BJ (cell line): ENCODE measurements around the gene DRD3. TPM values are rescaled to one million over a fixed set of nuclear protein-coding genes. Genes with fewer than 3 reads are reported as not detected.

Experiments
- CTCF ChIA-PET: fragments of 350-600 bp; formaldehyde crosslinking; extraction: SDS; loops from one replicate; lab custom pipeline; 2021; ENCODE audit warnings: antibody characterized with exemption, inconsistent platforms; lab: Yijun Ruan, JAX
- POLR2A ChIA-PET: fragments of 300-600 bp; sonication (Branson Sonifier 250); formaldehyde crosslinking; extraction: SDS; loops from one replicate; lab custom pipeline; 2021; ENCODE audit warnings: antibody characterized with exemption; lab: Charles Lee
- DNase-seq: peaks from one replicate; pipeline ENCODE4 v3.0.0-alpha.2; 2011; ENCODE audit warnings: low read depth
- H3K27me3 ChIP-seq: 2 replicates; pipeline ENCODE4 v1.6.0; 2011; ENCODE audit warnings: low read length; ENCODE audit not compliant: control insufficient read depth, insufficient read depth
- H3K36me3 ChIP-seq: 2 replicates; pipeline ENCODE4 v1.5.1; 2011; ENCODE audit warnings: low read length; ENCODE audit not compliant: control insufficient read depth, insufficient read depth
- H3K4me3 ChIP-seq: 2 replicates; pipeline ENCODE4 v1.5.1; 2011; ENCODE audit warnings: low read depth, mild to moderate bottlenecking, control low read depth, low read length
- polyA plus RNA-seq: library from polyadenylated mRNA; depleted of rRNA; stranded (reverse); fragments of >200 nt; gene quantifications from 2 replicates; pipeline ENCODE4 v1.2.3, GENCODE V29; 2011
- TF ChIP-seq, protein P1 (sequence below): IDR thresholded peaks from 2 replicates; pipeline ENCODE4 v1.5.1; 2011; ENCODE audit warnings: low read depth, mild to moderate bottlenecking, control low read depth, inconsistent platforms, low read length, moderate library complexity; ENCODE audit not compliant: insufficient read depth

The DRD3 gene
- polyA plus RNA-seq, 1 experiment, result not detected

DNA sequence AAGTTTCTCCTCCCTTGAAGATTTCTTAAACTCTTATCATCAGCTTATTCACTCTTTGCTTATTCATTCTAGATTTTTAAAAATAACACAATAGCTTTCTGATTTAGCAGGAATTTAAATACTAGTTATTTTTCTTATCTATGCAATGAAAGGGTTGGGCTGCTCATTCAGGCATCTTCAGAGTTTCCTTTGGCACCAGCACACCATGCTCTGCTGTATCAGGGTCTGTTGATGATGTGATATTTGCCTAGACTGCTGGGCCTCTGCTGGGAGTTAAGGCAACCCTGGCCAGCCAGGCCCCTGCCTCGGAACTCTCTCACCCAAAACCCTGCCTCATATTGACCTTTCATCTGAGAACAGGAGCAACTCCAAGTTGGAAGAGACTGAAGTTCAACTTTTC, 35.0 kb downstream of the DRD3 start:
- peaks cover 1% of the 10 kb centered on the region; the same call in 1 of the 2 replicates for H3K27me3 ChIP-seq
- TF ChIP-seq, protein P1, sequence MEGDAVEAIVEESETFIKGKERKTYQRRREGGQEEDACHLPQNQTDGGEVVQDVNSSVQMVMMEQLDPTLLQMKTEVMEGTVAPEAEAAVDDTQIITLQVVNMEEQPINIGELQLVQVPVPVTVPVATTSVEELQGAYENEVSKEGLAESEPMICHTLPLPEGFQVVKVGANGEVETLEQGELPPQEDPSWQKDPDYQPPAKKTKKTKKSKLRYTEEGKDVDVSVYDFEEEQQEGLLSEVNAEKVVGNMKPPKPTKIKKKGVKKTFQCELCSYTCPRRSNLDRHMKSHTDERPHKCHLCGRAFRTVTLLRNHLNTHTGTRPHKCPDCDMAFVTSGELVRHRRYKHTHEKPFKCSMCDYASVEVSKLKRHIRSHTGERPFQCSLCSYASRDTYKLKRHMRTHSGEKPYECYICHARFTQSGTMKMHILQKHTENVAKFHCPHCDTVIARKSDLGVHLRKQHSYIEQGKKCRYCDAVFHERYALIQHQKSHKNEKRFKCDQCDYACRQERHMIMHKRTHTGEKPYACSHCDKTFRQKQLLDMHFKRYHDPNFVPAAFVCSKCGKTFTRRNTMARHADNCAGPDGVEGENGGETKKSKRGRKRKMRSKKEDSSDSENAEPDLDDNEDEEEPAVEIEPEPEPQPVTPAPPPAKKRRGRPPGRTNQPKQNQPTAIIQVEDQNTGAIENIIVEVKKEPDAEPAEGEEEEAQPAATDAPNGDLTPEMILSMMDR, result no peak
- ChIA-PET POLR2A (no interaction called here), CTCF (interaction anchor here (0.9 to 1.3 kb wide), 3 partner anchors 9 to 14 kb away, joined by 3 to 6 read pairs (median 3); no protein-coding TSS in a partner anchor)
- no peak overlapping the region for H3K4me3 ChIP-seq
- H3K36me3 ChIP-seq, result no peaks in the 10 kb centered on the region
- no peak for DNase-seq

DNA sequence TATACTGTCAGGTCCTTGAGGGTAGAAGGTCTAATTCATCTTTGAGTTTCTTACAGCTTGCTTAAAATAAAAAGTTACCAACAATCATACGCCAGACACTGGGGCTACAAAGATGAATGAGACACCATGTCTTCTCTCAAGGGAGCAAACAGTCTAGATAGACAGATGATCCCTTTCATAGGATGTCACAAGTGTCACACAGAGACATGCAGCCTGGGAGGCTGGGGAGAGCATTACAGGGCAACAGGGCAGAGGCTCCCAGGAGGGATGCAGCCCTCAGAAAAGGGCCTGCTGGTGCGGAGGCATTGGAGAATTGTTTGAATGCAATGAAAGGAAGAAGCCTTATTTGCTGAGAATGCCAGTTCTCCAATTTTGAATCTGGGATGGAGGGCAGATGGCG, 39.0 kb downstream of the DRD3 start:
- CTCF ChIA-PET, result no interaction called here

GRCh38 chr3:114133947-114134346, 44.9 kb downstream of the DRD3 start:
- TF ChIP-seq, protein P1, result no peak
- no peaks in the 10 kb centered on the region for H3K36me3 ChIP-seq
- ChIA-PET CTCF (interaction anchor here (0.6 kb wide), 1 partner anchor 59 kb away, joined by 3 read pairs; no protein-coding TSS in a partner anchor), POLR2A (no interaction called here)
- DNase-seq, result no peak
- H3K4me3 ChIP-seq, result no peak overlapping the region
- no peaks in the 10 kb centered on the region for H3K27me3 ChIP-seq

More for the DNA sequence above, 39.0 kb downstream of the DRD3 start:
- TF ChIP-seq, protein P1, result no peak
- DNase-seq, result no peak
- Histone ChIP-seq H3K27me3 (peaks cover 1% of the 10 kb centered on the region; the same call in 1 of the 2 replicates), H3K36me3 (no peaks in the 10 kb centered on the region), H3K4me3 (no peak overlapping the region)
- POLR2A ChIA-PET, result no interaction called here

DNA sequence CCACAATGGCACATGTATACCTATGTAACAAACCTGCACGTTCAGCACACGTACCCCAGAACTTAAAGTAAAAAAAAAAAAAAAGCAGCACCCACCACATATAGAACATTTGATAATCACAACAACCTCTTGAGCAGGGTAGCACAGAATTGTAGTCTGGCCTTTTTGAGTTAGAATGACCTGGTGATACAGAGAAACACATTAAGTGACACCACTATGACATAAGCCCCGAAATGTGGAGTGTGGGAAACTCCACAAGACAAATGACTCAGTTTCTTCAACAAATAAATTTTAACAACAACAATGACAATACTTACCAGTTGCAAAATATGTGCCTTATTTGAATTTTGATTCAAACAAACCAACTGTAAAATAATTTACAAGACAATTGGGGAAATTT, 46.4 kb downstream of the DRD3 start:
- CTCF ChIA-PET, result no interaction called here
- TF ChIP-seq, protein P1, result no peak
- POLR2A ChIA-PET, result no interaction called here
- H3K27me3 ChIP-seq, result no peaks in the 10 kb centered on the region
- H3K36me3 ChIP-seq, result no peaks in the 10 kb centered on the region
- H3K4me3 ChIP-seq, result no peak overlapping the region
- no peak for DNase-seq

DNA sequence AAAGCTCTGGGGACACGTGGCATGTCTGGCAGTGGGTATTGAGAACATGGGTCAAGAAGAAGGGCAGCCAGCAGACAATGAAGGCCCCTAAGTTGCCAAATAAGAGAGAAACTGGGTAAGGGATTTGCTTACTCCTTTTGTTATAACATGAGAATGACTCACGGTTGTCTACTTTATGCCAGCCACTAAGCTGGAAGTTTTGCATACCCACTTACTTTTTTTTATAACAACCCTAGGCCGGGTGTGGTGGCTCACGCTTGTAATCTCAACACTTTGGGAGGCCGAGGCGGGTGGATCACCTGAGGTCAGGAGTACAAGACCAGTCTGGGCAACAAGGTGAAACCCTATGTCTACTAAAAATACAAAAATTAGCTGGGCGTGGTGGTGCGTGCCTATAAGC, 50.0 kb downstream of the DRD3 start:
- no peaks in the 10 kb centered on the region for H3K36me3 ChIP-seq
- ChIA-PET POLR2A (no interaction called here), CTCF (no interaction called here)
- TF ChIP-seq, protein P1, result no peak
- H3K4me3 ChIP-seq, result no peak overlapping the region
- no peaks in the 10 kb centered on the region for H3K27me3 ChIP-seq
- no peak for DNase-seq
